SH-SY5Y (cell line): ENCODE data around the gene KRT72.

Source experiments
- GATA2 ChIP-seq: IDR thresholded peaks from 2 replicates; pipeline ENCODE4 v1.6.1; 2011; ENCODE audit warnings: mild to moderate bottlenecking, low read depth, low read length
- GATA3 ChIP-seq: IDR thresholded peaks from 2 replicates; pipeline ENCODE4 v1.6.1; 2011; ENCODE audit warnings: low read depth, mild to moderate bottlenecking, low read length, moderate library complexity

The KRT72 gene

DNA sequence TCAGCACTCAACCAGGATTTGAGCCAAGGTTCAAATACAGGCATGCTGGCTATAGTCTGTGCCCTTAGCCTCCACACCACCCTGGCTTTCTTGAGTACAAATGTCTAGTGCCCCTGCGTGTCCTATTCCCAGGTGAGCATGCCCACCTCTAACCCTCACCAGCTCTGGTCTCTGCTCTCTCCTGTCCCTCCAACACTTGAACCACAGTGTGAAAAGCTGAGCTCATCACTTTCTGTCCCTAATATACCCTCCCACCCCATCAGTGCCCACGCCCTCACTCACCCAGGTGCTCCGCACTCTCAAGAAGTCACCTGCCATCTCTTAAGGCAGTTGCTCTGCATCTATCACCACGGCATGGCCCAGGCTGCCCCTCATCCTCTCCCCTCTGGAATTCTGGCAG is 41.3 kb downstream of the KRT72 start:
- TF ChIP-seq GATA3: no peak
- no peak for TF ChIP-seq GATA2

DNA sequence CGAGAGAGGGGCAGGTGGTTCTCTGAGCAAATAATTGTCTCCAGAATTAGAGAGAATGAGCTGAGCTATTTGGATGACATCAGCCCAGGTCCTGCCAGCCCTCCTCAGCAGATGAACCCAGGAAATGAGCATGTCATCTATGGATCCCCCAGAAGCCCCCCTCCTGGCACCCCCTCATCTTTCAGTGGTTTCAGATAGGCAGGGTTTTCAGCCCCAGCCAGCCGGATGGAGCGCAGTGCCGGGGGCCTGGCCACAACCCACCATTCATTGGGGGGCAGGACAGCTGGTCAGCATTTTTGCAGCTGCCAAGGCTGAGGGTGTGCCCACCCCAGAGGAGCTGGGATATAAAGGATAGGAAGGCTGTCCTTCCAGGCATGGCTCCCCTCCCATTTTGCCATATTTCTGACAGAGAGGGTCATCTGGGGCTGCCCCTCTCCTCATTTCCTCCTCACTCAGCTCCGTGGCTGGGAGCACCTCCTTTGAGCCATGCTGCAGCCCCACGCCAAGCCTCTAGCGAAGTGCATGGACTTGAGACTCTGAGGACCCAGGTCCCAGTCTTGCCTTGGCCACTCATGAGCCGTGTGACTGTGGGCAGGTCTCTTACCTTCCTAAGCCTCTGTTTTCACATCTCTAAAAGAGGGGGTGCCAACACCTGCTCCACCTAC is 42.4 kb downstream of the KRT72 start:
- no peak for TF ChIP-seq GATA2
- no peak for TF ChIP-seq GATA3

DNA sequence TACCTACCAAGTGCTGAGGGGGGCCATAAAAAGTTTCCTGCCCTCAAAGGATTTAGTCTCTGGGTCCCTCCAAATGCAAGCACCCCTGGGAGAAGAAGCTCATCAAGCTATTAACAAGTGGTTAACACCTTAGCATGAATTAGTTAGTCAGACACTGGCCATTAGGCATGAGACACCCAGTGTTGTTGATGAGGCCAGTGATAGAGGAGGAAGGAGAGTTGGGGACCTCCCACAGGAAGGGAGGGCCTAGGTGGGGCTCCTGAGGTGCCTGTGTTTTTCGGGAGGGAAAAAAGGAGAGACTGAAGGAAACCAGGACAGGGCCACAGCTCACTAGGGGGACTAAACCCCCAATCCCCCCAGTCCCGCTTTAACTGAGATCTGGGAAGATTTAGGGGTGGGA is 43.8 kb downstream of the KRT72 start:
- TF ChIP-seq GATA2 (no peak), GATA3 (no peak)

- no peak for TF ChIP-seq GATA3
- TF ChIP-seq GATA2: no peak
Measured at GRCh38 chr12:52555577-52555976, 45.7 kb downstream of the KRT72 start.

DNA sequence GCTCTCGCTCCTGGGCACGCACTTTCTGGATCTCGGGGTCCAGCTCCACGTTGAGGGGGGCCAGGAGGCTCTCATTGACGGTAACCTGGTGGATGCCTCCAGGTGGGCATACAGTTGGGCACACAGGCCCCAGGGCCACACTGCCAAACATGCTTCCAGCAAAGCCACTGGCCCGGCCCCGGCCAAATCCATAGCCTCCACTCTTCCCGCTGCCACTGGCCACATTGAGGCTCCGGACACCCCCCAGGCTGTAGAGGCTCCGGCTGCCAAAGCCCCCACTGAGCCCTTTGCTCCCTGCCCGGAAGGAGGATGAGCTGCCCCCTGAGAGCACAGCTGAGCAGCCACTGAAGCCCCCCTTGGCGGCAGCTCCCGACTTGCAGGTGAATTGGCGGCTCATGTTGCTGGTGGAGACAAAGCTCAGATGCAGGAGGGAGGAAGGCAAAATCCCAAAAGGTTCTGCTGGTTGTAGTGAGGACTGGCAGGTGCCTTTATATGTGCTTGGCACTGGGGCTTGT is 48.5 kb downstream of the KRT72 start, which contains the start of gene KRT71:
TSS of gene KRT71 (minus strand) at position 465 of the 515 bp plus-strand sequence. CDS start at position 397, 68 bp downstream.
- TF ChIP-seq GATA3: no peak
- no peak for TF ChIP-seq GATA2

GRCh38 chr12:52552055-52552454 is 49.2 kb downstream of the KRT72 start:
- no peak for TF ChIP-seq GATA2
- no peak for TF ChIP-seq GATA3

GRCh38 chr12:52551216-52551865 is 49.9 kb downstream of the KRT72 start:
- TF ChIP-seq GATA3 (no peak), GATA2 (no peak)

- TF ChIP-seq GATA3 (no peak), GATA2 (no peak)
Measured at GRCh38 chr12:52546126-52546525, 55.1 kb downstream of the KRT72 start.

DNA sequence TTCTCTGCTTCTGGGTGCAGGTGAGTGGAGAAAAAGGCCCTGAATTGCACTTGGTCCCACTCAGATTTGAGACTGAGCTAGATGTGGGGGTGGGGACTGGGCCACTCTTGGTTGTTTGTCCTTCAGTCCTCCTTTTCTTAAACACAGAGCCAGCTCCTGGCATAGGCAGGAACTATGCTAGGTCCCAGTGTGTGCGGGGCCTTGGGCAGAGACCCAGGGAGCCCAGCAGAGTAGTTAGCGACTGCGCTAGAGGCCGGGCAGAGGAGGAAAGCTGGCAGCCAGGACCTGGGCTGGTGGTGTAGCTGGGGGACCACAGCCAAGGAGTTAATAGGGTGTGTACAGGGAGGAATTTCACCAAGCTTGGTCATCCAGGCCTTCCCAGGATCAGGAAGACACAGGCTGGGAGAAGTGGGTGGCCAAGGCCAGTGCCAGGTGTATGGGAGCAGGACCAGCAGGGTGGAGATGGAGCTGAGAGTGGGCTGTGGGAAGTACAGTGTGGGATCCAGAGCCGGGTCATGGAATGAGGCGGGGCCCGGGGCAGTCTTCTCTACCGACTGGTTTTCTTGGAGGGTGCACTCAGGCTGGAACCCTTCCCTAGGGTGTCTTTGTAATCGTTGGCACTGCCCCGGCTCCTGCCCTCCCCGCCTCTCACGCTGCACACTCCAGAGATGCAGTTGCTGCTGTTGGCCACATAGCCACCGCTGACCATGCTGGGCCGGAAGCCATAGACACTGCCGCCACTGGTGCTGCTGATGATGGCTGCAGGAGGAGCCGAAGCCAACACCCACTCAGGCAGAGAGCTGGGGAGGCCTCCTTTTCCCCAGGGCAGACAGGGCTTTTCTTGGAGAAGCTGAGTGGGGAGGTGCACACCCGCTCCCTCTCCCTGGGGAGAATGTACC is 57.0 kb downstream of the KRT72 start:
- no peak for TF ChIP-seq GATA3
- no peak for TF ChIP-seq GATA2

- TF ChIP-seq GATA3: no peak
- TF ChIP-seq GATA2: no peak
Measured at GRCh38 chr12:52542785-52543318, 58.4 kb downstream of the KRT72 start.

DNA sequence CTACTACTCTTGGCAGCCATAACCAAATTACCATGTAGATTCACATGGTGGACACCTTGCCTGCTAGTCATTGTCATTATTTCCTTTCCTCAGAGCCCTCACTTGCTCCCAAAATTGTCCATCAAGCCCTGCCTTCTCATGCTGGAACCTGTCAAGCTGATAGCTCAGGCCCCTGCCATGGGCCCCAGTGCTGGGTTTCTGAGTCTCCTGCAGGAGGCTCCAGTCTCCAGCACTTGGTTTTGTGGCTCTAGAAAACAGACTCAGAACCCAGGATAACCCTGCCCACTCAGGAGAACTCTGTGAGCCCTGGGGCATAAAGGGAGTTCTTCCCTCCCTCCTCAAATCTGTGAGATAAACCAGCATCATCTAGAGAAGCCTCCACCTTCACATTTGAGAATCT is 59.1 kb downstream of the KRT72 start:
- no peak for TF ChIP-seq GATA3
- TF ChIP-seq GATA2: no peak

DNA sequence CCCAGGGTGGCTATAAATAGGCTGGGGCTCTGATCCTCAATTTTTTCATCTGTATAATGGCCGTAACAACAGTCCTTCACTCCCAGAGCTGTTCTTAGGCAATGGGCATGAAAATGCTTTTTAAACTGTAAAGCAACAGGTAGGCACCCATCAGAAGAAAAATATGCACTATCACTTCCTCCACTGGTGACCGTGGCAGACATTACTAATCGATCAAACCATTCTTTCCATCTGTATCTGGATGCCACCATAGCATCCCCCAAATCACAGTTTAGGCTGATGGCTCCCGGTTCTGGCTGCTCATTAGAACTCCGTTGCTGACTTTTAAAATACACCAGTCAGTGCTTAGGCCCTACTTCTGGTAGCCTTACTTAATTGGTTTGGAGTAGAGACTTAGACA is 59.6 kb downstream of the KRT72 start:
- TF ChIP-seq GATA3 (no peak), GATA2 (no peak)

- no peak for TF ChIP-seq GATA3
- TF ChIP-seq GATA2: no peak
Measured at GRCh38 chr12:52540531-52540930, 60.7 kb downstream of the KRT72 start.

DNA sequence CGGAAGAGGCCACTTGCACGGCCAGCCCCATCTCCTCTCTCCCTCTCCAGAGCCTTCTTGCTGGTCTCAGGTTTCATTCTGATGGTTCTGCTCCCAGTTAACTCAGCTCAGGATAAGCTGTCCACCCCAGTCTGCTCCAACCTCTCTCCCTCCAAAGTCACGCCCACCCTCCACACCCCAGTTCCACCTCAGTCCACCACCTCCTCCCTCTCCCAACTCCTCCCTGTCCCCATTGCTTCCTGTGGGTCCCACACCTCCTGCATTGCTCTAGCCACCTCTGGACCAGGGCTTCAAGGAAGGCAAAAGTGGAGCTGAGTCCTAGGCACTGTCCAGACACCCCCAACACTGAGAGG is 61.5 kb downstream of the KRT72 start:
- TF ChIP-seq GATA2: no peak
- no peak for TF ChIP-seq GATA3
